HG03439 (cell line): ENCODE data around the gene VEGFB.

Source experiments
- ATAC-seq: cut with Tn5 transposase; IDR thresholded peaks from one replicate; pipeline ENCODE4 v1.9.1; 2021; ENCODE audit warnings: mild to moderate bottlenecking, moderate library complexity; ENCODE audit not compliant: unreplicated experiment

The VEGFB gene

DNA sequence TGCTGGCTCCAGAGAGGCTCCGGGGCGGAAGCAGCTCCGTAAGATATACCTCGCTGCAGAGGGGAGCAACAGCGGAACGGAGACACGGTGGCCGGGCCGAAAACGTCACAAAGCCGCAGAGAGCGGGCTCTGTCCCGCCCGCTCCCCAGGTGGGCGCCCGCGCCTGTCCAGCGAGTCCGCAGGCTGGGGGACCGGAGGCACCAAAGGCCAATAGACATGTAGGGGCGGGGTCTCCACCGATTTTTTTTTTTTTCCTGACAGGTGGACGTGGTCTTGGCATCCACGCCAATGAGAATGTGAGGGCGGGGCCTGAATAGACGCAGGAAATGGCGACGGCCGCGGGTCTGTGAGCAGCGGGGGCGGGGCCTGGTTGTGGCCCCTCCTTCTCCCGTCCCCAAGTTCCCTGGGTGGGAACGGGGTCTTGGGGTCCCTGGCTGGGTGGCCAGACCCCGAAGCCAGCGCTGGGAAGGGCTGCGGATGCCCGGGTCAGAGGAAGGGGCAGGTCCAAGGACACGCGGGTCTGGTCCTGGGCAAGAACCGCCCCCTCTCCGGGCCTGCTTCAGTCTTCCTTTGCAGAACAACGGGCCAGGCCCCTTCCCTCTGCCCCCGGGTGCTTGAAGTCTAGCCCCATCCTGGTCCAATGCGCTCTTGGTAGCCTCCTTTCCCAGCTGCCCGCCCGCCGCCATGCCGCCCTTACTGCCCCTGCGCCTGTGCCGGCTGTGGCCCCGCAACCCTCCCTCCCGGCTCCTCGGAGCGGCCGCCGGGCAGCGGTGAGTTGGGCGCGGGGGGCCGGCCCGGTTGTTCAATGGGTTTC lies 4.0 kb upstream of the VEGFB start, which contains the start of gene DNAJC4:
Gene DNAJC4 (plus strand): TSS at position 378 of the 814 bp plus-strand sequence. CDS start 307 bp downstream, at position 685.
- ATAC-seq: peak; percentile 51

DNA sequence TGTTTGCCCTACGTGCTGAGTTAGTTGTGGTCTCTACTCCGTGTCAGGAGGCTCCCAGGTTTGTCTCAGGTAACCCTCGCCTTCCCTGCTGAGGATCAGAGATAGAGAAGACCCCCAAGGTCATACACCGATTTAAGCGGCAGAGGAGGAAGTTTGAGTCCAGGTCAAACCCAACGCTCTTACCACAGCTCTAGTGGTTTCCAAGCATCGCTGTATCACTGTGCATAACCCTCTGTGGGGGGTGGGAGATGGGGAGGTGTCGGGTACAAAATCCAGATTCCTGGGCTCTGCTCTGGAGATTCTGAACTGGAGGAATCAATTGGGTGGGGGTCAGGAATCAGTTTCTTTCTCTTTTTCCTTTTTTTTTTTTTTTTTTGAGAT lies 3.4 kb upstream of the VEGFB start:
- ATAC-seq: no peak

DNA sequence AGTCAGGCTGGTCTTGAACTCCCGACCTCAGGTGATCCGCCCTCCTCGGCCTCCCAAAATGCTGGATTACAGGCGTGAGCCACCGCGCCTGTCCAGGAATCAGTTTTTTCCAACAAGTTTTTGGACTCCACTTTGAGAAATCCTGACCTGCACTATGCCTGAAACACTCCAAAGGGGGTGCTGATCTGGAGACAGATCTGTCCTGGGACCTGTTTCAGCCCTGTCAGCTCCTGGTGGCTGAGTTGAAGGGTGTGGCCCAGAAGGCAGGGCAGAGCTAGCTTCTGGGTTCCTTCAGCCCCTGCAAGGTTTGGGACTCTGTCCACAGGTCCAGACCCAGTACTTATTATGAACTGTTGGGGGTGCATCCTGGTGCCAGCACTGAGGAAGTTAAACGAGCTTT lies 2.8 kb upstream of the VEGFB start:
- no peak for ATAC-seq

DNA sequence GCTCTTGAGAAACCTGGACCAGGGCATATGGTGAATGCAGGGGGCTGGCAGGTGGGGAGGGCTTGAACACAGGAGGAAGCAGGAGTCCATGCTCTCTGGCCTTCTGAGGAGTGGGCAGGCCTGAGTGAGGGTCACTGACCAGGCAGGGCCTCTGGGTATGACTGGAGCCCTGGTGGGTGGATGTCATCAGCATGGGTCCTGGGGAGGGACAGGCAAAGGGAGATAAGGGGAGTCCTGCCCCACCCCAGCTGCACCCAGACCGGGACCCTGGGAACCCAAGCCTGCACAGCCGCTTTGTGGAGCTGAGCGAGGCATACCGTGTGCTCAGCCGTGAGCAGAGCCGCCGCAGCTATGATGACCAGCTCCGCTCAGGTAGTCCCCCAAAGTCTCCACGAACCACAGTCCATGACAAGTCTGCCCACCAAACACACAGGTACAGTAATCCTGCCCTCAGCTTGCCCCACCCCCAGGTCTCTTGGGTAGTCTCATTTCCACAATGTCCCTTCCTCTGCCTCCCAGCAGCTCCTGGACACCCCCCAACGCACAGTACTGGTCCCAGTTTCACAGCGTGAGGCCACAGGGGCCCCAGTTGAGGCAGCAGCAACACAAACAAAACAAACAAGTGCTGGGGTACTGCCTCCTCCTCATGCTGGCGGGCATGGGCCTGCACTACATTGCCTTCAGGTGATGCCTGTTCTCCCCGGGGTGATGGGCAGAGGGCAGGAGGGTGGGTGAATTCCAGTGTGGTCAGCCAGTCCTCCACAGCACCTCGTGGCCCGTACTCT lies 2.0 kb upstream of the VEGFB start:
- no peak for ATAC-seq

DNA sequence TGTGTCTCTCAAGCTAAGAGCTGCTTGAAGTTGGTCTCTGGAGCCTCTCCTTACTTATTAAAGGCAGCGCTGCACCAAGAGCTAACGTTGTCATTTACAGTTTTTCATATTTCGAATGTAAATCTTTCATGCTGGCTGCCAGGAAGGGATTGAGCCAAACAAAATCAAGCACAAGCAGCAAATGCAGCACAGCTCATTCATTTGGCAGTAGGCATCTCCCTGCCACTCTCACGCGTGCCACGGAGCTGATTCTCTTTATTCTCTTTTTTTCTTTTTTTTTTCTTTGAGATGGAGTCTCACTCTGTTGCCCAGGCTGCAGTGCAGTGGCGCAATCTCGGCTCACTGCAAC lies 1.4 kb upstream of the VEGFB start:
- no peak for ATAC-seq

DNA sequence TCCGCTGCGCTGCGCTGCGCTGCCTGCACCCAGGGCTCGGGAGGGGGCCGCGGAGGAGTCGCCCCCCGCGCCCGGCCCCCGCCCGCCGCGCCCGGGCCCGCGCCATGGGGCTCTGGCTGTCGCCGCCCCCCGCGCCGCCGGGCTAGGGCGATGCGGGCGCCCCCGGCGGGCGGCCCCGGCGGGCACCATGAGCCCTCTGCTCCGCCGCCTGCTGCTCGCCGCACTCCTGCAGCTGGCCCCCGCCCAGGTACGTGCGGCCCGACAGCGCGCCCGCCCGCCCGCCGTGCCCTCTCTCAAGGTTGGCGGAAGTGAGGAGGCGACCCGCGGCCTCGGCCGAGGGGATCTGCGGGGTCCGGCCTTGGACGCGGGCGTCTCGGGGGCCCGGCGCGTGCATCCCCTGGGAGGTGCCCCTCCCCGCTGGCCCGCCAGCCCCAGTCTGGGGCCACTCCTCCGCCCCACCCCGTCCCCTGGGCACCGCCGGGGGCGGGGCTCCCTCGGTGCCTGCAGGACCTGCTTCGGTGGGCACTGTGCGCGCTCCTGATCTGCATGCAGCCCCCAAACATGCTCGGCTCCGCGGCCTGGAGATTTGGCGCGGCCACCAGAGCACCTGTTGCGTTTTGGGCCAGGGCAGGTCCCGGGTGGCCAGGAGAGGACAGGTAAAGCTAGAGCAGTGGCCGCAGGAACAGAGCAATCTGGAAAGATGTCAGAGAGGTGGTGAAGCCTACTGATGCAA lies 429 bp downstream of the VEGFB start:
- ATAC-seq: peak; percentile 18

DNA sequence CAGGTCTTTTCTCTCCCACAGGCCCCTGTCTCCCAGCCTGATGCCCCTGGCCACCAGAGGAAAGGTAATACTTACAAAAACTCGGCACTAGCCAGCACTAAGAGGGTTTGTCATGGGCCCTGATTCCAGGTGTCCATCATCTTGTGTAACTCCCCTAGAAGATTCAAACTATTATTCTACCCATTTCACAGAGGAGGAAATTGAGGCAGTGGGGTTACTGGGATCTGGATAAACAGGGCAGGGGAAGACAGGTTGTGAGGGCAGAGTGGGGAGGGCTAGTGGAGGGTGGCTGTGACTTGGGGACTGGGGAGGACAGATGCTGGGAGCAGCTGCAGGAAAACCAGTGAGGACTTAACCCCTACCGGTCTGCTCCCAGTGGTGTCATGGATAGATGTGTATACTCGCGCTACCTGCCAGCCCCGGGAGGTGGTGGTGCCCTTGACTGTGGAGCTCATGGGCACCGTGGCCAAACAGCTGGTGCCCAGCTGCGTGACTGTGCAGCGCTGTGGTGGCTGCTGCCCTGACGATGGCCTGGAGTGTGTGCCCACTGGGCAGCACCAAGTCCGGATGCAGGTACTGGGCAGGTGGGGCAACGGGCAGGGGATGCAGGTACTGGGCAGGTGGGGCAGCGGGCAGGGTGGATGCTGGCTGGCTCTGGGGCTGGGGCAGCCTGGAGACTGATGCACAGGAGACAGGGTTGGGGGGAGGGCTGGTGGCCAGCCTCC lies 1.2 kb downstream of the VEGFB start:
- ATAC-seq: no peak

DNA sequence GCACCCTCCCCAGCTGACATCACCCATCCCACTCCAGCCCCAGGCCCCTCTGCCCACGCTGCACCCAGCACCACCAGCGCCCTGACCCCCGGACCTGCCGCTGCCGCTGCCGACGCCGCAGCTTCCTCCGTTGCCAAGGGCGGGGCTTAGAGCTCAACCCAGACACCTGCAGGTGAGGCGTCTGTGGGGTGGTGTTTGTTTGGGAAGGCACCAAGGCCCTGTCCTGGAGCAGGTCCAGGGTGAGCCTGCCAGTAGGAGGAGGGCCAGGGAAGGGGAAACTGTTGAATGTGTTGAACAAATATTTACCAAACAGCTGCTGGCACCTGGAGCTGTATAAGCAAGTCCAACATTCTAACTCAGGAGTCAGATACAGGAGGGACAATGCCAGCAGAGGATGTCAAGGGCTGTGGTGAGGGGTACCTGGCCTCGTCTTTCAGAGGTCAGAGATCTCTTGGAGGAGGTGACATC lies 3.1 kb downstream of the VEGFB start:
- ATAC-seq: no peak

DNA sequence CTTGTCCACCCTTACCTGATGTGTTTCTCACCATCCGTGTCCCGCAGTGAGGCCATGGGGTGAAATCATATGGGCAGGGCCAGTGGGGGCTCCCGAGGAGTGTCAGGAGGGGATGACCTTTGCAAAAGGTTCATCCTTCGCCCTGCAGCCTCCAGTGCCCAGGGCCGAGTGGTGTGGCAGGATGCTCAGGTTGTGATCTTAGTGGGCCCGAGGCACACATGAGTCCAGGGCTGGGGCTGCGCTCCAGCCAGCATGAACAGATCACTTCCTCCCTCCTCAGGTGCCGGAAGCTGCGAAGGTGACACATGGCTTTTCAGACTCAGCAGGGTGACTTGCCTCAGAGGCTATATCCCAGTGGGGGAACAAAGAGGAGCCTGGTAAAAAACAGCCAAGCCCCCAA lies 3.7 kb downstream of the VEGFB start:
- ATAC-seq: no peak

DNA sequence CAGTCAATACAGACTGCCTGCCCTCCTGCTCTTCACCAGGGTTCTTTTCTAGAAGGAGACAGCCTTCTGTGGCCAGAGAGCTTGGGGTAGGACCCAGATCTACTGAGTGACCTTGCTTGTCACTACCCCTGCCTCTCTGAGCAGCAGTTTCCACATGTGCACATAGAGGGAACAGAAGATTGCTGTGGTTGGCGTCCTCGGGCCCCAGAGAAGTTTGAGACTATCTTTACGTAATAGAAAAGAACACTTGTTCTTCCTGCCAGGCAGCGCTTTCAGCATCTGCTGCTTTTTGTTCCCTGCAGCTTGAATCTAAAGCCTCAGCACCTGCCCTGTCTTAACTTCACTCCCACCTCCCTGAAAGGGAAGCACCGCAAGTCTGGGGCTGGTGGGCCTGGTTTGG lies 4.6 kb downstream of the VEGFB start:
- no peak for ATAC-seq

DNA sequence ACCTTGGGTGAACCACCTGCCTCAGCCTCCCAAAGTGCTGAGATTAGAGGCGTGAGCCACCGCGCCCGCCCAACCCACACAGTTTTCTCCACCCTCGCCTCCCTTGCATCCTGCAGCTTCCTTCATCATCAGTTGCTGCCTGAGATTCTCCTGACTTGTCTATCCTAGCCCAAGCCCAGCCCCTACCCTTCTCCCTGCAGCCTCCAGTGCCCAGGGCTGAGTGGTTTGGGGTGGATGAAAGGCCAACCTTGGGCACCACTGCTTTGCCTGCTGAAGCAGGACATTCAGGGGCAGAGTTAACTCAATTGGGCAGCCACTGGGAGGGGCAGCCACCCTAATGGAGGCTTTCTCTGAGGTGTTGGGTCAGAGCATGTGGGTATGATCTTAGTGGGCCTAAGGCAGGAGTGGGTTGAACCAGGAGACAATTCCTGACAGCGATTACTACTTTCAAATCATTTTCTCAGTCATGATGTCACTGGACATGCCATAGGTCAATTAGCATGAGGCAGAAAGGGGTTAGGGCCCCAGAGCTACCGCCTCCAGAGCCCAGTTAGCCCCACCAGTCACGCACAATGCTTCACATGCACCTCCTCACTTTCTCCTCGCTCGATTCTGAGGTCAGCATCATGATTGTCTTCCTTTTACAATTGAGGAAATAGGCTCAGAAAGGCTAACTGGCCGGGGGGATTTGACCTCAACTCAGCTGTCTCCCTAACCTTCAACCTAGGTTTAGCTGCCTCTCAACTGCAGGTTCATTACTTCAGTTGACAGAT lies 5.5 kb downstream of the VEGFB start:
- no peak for ATAC-seq

DNA sequence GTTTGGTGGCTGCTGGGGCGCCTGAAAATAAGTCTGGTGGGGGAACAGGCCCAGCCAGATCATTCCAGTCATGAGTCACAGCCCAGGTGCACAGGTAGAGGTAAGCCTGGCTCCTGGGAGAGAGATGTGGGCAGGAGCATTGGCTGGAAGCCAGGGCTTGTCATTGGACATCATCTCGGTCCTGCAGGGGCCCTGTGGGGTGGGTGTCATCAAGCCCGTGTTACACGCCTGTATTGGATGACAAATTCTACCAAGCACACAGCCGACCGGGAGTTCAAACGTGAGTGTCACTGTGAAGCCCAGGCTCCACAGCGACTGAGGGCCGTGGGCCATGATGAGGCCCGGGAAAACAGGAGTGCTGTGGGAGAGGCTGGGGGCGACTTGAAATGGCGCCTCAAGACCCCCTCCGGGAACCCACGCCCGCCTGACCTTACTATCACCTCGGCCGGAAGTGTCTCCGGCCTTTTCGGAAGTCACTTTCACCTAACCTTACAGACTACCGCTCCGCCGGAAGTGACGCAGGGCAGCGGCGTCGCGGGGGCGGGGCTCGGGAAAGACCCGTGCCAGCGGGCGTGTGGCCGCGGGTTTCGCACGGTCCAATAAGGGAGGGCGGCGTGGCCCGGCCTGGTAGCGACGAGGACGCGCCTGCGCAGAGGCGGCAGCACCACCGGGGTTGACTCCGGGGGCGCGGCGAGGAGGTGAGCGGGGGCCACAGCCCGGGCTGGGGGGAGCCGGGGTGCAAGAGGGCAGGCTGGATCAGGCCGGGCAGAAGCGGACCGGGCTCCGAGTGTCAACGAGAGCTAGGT lies 6.3 kb downstream of the VEGFB start, which contains the start of gene FKBP2:
Gene FKBP2 (plus strand): TSS at position 661 of the 806 bp plus-strand sequence. CDS start 1,293 bp downstream, outside the sequence.
- peak; percentile 55 for ATAC-seq

DNA sequence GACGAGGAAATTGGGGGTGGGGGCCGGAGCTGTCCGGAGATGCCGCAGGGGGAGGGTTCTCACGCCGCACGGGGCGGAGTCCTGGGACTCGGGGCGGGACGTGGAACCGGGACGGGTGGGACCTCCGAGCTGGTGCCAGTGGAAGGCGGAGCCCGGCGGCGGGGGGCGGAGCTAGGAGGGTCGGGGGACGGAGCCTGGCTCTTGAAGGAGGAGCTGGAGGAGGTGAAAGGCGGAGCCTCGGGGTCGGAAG lies 6.8 kb downstream of the VEGFB start:
- peak; percentile 56 for ATAC-seq

DNA sequence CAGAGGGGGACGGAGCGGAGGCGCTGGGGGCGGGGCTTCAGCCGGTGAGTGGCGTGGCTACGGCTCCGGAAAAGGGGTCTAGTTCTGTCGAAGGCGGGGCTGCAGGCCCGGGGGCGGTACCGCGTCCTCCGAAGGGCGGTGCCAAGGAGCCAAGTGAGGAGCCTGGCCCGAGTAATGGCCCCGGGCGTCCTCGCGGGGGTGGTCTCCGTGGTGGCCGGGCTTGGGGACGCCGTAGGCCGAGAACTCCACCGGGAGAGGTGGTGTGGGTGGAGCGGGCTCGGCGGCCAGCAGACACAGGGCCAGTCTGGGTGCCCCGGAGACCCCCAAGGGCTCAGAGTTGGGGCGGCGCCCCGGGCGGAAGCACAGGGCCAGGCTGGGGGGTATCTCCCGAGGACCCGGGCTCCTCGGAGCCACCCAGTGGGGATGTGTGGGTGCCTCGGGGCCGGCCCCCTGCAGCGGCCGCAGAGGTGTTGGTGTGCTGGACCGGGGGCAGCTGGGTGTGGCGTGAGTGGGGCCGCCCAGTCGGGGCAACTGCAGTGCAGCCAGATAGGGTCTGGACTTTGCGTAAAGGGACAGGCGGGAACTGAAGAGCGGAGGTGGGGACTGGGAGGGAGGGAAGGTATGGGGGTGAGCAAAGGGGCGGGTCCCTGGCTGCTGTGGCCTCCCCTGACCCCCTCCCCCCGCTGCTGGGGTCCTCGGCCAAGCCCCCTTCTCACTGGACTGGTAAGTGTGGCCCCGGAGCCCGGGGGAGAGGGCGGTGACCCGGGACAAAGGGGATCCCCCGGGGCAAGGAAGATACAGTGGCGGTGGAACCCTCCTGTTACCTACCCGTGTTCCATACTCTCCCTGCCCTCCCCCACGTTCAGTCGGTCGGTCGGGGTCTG lies 7.3 kb downstream of the VEGFB start:
- peak; percentile 13 for ATAC-seq

DNA sequence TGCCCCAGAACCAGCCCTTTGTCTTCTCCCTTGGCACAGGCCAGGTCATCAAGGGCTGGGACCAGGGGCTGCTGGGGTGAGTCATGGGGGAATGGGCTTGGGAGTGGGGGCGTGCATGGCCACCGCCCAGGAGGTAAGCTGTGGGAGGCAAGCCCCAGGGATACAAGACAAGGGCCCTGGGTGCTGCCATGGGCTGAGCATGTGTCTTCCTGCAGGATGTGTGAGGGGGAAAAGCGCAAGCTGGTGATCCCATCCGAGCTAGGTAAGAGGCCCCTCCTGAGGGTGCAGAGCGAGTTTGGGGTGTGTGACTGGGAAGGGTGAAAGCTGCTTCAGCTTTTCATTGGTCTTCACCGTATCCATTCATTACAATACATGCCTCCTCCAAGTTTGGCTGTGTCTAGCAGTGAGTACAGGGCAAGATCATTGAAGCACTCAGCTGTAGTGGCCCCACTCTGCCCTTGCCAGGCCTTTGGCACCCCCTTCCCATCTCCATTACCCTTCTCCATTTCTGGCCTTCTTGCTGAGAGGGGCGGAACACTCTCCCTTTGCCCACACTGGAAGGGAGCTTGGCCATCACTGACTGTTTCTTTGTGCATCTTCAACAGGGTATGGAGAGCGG lies 9.0 kb downstream of the VEGFB start:
- no peak for ATAC-seq

DNA sequence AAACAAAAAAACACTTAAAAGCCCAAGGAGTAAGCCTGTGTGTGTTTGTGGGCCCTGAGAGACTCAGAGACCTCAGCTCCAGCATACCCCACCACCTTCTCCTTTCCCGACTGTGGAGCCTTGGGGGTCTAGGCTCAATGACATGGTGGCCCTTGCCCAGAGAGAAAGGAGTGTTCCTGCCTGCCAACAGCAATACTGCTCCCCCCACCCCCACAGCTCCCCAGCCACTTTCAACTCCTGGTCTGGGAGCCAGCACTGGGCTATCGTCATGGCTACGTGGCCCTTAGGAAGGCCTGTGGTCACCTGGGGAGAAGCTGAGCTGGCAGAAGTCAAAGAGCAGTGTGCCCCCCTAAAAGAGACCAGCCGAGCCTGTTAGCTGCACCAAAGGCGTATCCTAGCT lies 9.7 kb downstream of the VEGFB start:
- ATAC-seq: no peak

DNA sequence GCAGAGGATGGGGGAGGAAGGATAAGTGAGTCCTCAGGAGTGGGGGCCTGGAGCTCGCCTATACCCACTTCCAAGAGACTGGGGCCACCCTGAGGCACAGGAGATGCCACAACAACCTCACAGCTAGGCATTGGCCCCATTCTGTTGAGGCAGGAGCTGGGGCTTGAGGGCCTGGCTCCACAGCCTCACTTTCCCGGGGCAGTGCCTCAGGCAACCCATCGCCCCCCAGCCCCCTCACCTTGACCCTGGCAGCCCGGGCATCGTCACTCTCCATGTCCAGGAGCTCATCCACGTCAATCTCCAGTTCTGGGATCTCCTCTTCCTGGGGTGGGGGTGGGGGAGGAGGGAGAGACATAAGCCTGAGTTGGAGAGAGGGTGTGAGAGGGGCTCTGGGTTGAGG lies 10.6 kb downstream of the VEGFB start:
- ATAC-seq: no peak

DNA sequence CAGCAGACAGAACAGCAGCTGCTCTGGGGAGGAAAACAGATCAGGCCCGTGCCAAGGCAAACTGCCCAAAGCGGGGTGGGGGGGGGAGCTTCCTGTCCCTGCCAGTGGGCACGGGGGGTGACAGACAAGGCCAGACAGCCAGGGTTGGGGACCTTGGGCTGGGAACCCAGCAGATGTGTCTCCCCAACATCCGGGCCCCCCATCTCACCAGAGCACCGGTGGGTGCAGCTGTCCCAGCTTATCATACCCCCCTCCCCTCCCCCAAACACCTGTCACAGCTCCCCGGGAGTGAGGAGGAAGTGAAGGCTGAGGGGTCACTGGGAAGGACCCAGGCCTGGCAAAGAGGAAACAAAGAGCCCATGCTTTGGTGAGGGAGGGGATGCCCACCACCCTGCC lies 11.0 kb downstream of the VEGFB start:
- ATAC-seq: no peak
